ENCODE data around the gene BLMH. TPM values are rescaled to one million over a fixed set of nuclear protein-coding genes. Genes with fewer than 3 reads are reported as not detected.

BLMH gene
- total and polyA plus RNA-seq, 2 donors from 2014 or later: 30.5 to 32.5 TPM

GRCh38 chr17:30241051-30241450 lies 50.7 kb downstream of the BLMH start:
- DNase-seq: no peak
- peaks cover 2% of the 10 kb centered on the region for H3K27me3 ChIP-seq (ENCODE audit: control insufficient read depth, insufficient read depth, low read length)
- intact Hi-C loops (cut with DNase I): no loop called here
- H3K9ac ChIP-seq (ENCODE audit: low read length in 3 of 3): no peak overlapping the region
- no peak for TF ChIP-seq CTCF (IDR thresholded peaks at IDR 0.05; ENCODE audit: borderline replicate concordance, extremely low read depth, insufficient read depth)
- no peak overlapping the region for H3K4me3 ChIP-seq (ENCODE audit: low read length in 3 of 3)
- H3K9me3 ChIP-seq (ENCODE audit: control insufficient read depth in 2 of 3, insufficient read depth in 1 of 3, low read length in 3 of 3): no peaks in the 10 kb centered on the region
- H3K27ac ChIP-seq (ENCODE audit: low read depth in 2 of 2, low read length in 2 of 2): no peak overlapping the region
- no peak for FAIRE-seq
- H3K4me1 ChIP-seq (ENCODE audit: control insufficient read depth in 2 of 3, insufficient read depth in 2 of 3, low read depth in 1 of 3, low read length in 3 of 3): peaks cover 0 to 3% (median 0%) of the 10 kb centered on the region in 3 donors
- no peaks in the 10 kb centered on the region for H3K36me3 ChIP-seq (ENCODE audit: control insufficient read depth in 2 of 3, insufficient read depth in 3 of 3, low read length in 3 of 3)

DNA sequence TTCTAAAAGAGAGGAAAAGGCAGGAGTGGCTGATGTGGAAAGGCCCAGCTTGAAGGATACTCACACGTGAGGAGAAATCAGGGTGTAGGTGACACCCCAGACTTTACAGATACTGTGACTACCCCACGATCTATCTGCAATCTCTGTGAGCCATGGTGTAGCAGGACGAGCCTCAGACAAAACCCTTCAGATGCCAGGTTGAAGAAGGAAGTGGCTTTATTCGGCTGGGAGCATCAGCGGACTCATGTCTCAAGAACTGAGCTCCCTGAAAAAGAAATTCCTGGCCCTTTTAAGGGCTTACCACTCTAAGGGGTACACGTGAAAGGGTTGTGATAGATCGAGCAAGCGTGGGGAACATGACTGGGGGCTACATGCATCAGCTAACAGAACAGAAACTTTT lies 51.6 kb downstream of the BLMH start:
- Histone ChIP-seq H3K4me3 (ENCODE audit: low read length in 3 of 3) (no peak overlapping the region), H3K36me3 (ENCODE audit: control insufficient read depth in 2 of 3, insufficient read depth in 3 of 3, low read length in 3 of 3) (no peaks in the 10 kb centered on the region), H3K27me3 (ENCODE audit: control insufficient read depth, insufficient read depth, low read length) (peaks cover 3% of the 10 kb centered on the region), H3K4me1 (ENCODE audit: control insufficient read depth in 2 of 3, insufficient read depth in 2 of 3, low read depth in 1 of 3, low read length in 3 of 3) (peaks cover 0 to 6% (median 0%) of the 10 kb centered on the region in 3 donors), H3K27ac (ENCODE audit: low read depth in 2 of 2, low read length in 2 of 2) (no peak overlapping the region), H3K9ac (ENCODE audit: low read length in 3 of 3) (no peak overlapping the region), H3K9me3 (ENCODE audit: control insufficient read depth in 2 of 3, insufficient read depth in 1 of 3, low read length in 3 of 3) (no peaks in the 10 kb centered on the region)
- TF ChIP-seq CTCF (IDR thresholded peaks at IDR 0.05; ENCODE audit: borderline replicate concordance, extremely low read depth, insufficient read depth): no peak
- intact Hi-C loops (cut with DNase I): no loop called here
- FAIRE-seq (no peak), DNase-seq (no peak)

GRCh38 chr17:30239089-30239462 lies 52.7 kb downstream of the BLMH start:
- no peak for TF ChIP-seq CTCF (IDR thresholded peaks at IDR 0.05; ENCODE audit: borderline replicate concordance, extremely low read depth, insufficient read depth)
- Histone ChIP-seq H3K9ac (ENCODE audit: low read length in 3 of 3) (no peak overlapping the region), H3K4me1 (ENCODE audit: control insufficient read depth in 2 of 3, insufficient read depth in 2 of 3, low read depth in 1 of 3, low read length in 3 of 3) (peaks cover 0 to 6% (median 0%) of the 10 kb centered on the region in 3 donors), H3K27me3 (ENCODE audit: control insufficient read depth, insufficient read depth, low read length) (peaks cover 3% of the 10 kb centered on the region), H3K27ac (ENCODE audit: low read depth in 2 of 2, low read length in 2 of 2) (no peak overlapping the region), H3K4me3 (ENCODE audit: low read length in 3 of 3) (peak overlapping the region in 2 of 3 donors; percentile 26 to 33), H3K9me3 (ENCODE audit: control insufficient read depth in 2 of 3, insufficient read depth in 1 of 3, low read length in 3 of 3) (no peaks in the 10 kb centered on the region), H3K36me3 (ENCODE audit: control insufficient read depth in 2 of 3, insufficient read depth in 3 of 3, low read length in 3 of 3) (no peaks in the 10 kb centered on the region)
- DNase-seq (no peak), FAIRE-seq (no peak)
- intact Hi-C loops (cut with DNase I): no loop called here
